GM12878 (cell line): ENCODE measurements around the gene CELF3. TPM values are rescaled to one million over a fixed set of nuclear protein-coding genes. Genes with fewer than 3 reads are reported as not detected.
"Not testable (repeated sequence)": the region's sequence is repeated elsewhere in the genome, so short reads cannot be mapped to it uniquely, and the experiment has no call there.

Source experiments
- ATAC-seq: fragments of 200-7000 bp; cut with Tn5 transposase; 3 replicates; pipeline ENCODE4 v1.9.1; 2020; ENCODE audit warnings: mild to moderate bottlenecking, moderate library complexity
- BruUV-seq: library from RNA; stranded (reverse); fragments of 400-500 nt; replicated peaks from 2 replicates; lab custom pipeline; 2021; lab: Mats Ljungman, UMichigan
- CTCF ChIA-PET: fragments of 300-600 bp; sonication (Branson Sonifier 250); formaldehyde crosslinking; extraction: SDS; loops from one replicate; lab custom pipeline; 2021; ENCODE audit warnings: inconsistent platforms; lab: Yijun Ruan, JAX
- POLR2A ChIA-PET: fragments of 350-600 bp; formaldehyde crosslinking; extraction: SDS; loops from one replicate; lab custom pipeline; 2021; ENCODE audit warnings: inconsistent platforms; lab: Charles Lee
- RAD21 ChIA-PET: fragments of 300-600 bp; sonication (Branson Sonifier 250); formaldehyde crosslinking; loops from one replicate; lab custom pipeline; 2023; ENCODE audit warnings: antibody characterized with exemption; ENCODE audit not compliant: unreplicated experiment; lab: Charles Lee
- SMC1A ChIA-PET: fragments of 300-600 bp; sonication (Branson Sonifier 250); formaldehyde crosslinking; loops from one replicate; lab custom pipeline; 2023; ENCODE audit not compliant: unreplicated experiment, uncharacterized antibody; lab: Charles Lee
- DNase-seq: peaks from one replicate; pipeline ENCODE4 v3.0.0-alpha.2; 2011; ENCODE audit warnings: low read depth, low spot score
- FAIRE-seq: peaks from 3 replicates; lab custom pipeline; 2011; peaks lifted over from hg19 to GRCh38; lab: Jason Lieb, UNC
- H2AFZ ChIP-seq: 2 replicates; pipeline ENCODE4 v1.6.0; 2011; ENCODE audit warnings: low read depth, low read length, control low read depth; ENCODE audit not compliant: control insufficient read depth
- H3K27ac ChIP-seq: 2 replicates; pipeline ENCODE4 v1.5.1; 2011; ENCODE audit warnings: control low read depth; ENCODE audit not compliant: control insufficient read depth, insufficient read depth
- H3K27me3 ChIP-seq, 2 experiments: replicated peaks in 1 of 2; 2 replicates each; pipeline versions ENCODE4 v1.6.0 to v1.6.1; 2011; ENCODE audit warnings: low read length in 1 of 2; ENCODE audit not compliant: control insufficient read depth in 2 of 2, insufficient read depth in 2 of 2
- H3K36me3 ChIP-seq, 2 experiments: 2 replicates each; pipeline ENCODE4 v1.5.1; 2011; ENCODE audit warnings: low read length in 1 of 2; ENCODE audit not compliant: control insufficient read depth in 2 of 2, insufficient read depth in 2 of 2
- H3K4me1 ChIP-seq: 2 replicates; pipeline ENCODE4 v1.6.1; 2011; ENCODE audit warnings: mild to moderate bottlenecking, low read length, moderate library complexity, mixed read lengths; ENCODE audit not compliant: control insufficient read depth, insufficient read depth
- H3K4me2 ChIP-seq: 2 replicates; pipeline ENCODE4 v1.6.0; 2011; ENCODE audit warnings: control low read depth; ENCODE audit not compliant: control insufficient read depth, insufficient read depth
- H3K4me3 ChIP-seq: fragments of 200-600 bp; sonication (generic); 2 replicates; pipeline ENCODE4 v1.5.1; 2016
- H3K79me2 ChIP-seq: 2 replicates; pipeline ENCODE4 v1.6.0; 2011; ENCODE audit warnings: low read length; ENCODE audit not compliant: control insufficient read depth, insufficient read depth
- H3K9ac ChIP-seq: 2 replicates; pipeline ENCODE4 v1.8.0; 2011; ENCODE audit warnings: low read length, control low read depth, mixed read lengths; ENCODE audit not compliant: control insufficient read depth, insufficient read depth
- H3K9me3 ChIP-seq: replicated peaks from 3 replicates; pipeline ENCODE4 v1.5.1; 2011; ENCODE audit warnings: mild to moderate bottlenecking, low read length; ENCODE audit not compliant: control insufficient read depth, insufficient read depth
- H4K20me1 ChIP-seq: 2 replicates; pipeline ENCODE4 v1.6.0; 2011; ENCODE audit not compliant: control insufficient read depth, insufficient read depth
- CEBPB ChIP-seq, 2 experiments: fragments of 150-350 bp in 1 of 2; IDR thresholded peaks; 2 replicates each; pipeline ENCODE4 v1.6.1; 2012 to 2014; ENCODE audit warnings: low read depth in 2 of 2, low read length in 2 of 2, borderline replicate concordance in 1 of 2, inconsistent platforms in 1 of 2
- CREB1 ChIP-seq: IDR thresholded peaks from 2 replicates; pipeline ENCODE4 v1.6.1; 2012; ENCODE audit warnings: low read depth, mild to moderate bottlenecking, inconsistent platforms
- ELK1 ChIP-seq: IDR thresholded peaks from 2 replicates; pipeline ENCODE4 v1.6.1; 2012; ENCODE audit warnings: low read depth, low read length, improper control_type of control experiment
- IKZF1 ChIP-seq: fragments of 450-650 bp; conservative IDR thresholded peaks from 2 replicates; pipeline ENCODE4 v1.6.1; 2017; ENCODE audit warnings: antibody characterized with exemption, mild to moderate bottlenecking
- MTA2 ChIP-seq: fragments of 450-650 bp; IDR thresholded peaks from 2 replicates; pipeline ENCODE4 v1.6.1; 2016; ENCODE audit warnings: low read depth, mild to moderate bottlenecking, moderate library complexity
- NFIC ChIP-seq: IDR thresholded peaks from 2 replicates; pipeline ENCODE4 v1.6.1; 2012; ENCODE audit warnings: low read depth, mild to moderate bottlenecking, inconsistent platforms, low read length, moderate library complexity
- PRDM15 ChIP-seq: fragments of 450-650 bp; formaldehyde crosslinking; IDR thresholded peaks from 2 replicates; pipeline ENCODE4 v1.4.0; 2020; ENCODE audit warnings: mild to moderate bottlenecking, moderate library complexity
- RB1 ChIP-seq: fragments of 450-650 bp; formaldehyde crosslinking; IDR thresholded peaks from 2 replicates; pipeline ENCODE4 v1.6.1; 2017; ENCODE audit warnings: mild to moderate bottlenecking, borderline replicate concordance
- RFX5 ChIP-seq: IDR thresholded peaks from 2 replicates; pipeline ENCODE4 v1.6.1; 2011; ENCODE audit warnings: low read depth, low read length, improper control_type of control experiment
- TCF7 ChIP-seq: IDR thresholded peaks from 2 replicates; pipeline ENCODE4 v1.6.1; 2014; ENCODE audit warnings: antibody characterized with exemption, borderline replicate concordance
- WGBS: methylation state at CpG from one replicate; pipeline ENCODE4 v1.1.6; 2016; ENCODE audit warnings: low lambda C conversion rate; ENCODE audit not compliant: insufficient replicate concordance, insufficient coverage; ENCODE audit errors: missing lambda C conversion rate; 5-methylcytosine and 5-hydroxymethylcytosine counted together
- in situ Hi-C: fragments of 300-500 bp; cut with MboI; formaldehyde crosslinking; loops from 9 replicates; pipeline ENCODE4 v1.14.3; 2018; ENCODE audit warnings: mixed read lengths
- intact Hi-C: fragments of 100-400 bp; cut with micrococcal nuclease; formaldehyde crosslinking; loops from one replicate; pipeline ENCODE4 v1.14.2; 2022; ENCODE audit not compliant: unreplicated experiment
- polyA plus RNA-seq, 11 experiments: library from polyadenylated mRNA; depleted of rRNA in 4 of 11; unstranded in 6 of 11; stranded (reverse) in 5 of 11; fragments of >200 nt; fragmentation: Nextera tagmentation in 4 of 11; fragmentation: Illumina TruSeq in 1 of 11; extraction: Ambion mirVana in 4 of 11; extraction: Trizol in 1 of 11; gene quantifications; 1 replicate in 1 of 11; 2 replicates in 10 of 11; pipeline versions ENCODE4 v1.2.1 to v1.2.3, GENCODE V29; 2011 to 2016; ENCODE audit warnings: inconsistent platforms in 2 of 11, missing spikeins in 2 of 11, low read depth in 1 of 11
- total RNA-seq, 4 experiments: library from RNA; depleted of rRNA in 3 of 4; stranded (reverse); fragments of >200 nt in 3 of 4; fragmentation: Illumina TruSeq in 1 of 4; extraction: Trizol in 1 of 4; gene quantifications; 2 replicates each; pipeline versions ENCODE4 v1.2.1 to v1.2.3, GENCODE V29; 2013 to 2021

CELF3 gene
- total and polyA plus RNA-seq, 10 of the 15 experiments (the other 5 are each of a cell fraction or from before 2014, with no cell fraction given) = 0.09 TPM; not detected in 9

- FAIRE-seq (no peak), DNase-seq (no peak), ATAC-seq (no peak)
- H3K27ac ChIP-seq = no peak overlapping the region
- ChIA-PET SMC1A (interaction anchor here (1.1 kb wide), 1 partner anchor 143 kb away, joined by 3 read pairs; no protein-coding TSS in a partner anchor), RAD21 (no interaction called here), CTCF (interaction anchor here (2.5 kb wide), 1 partner anchor 144 kb away, joined by 7 read pairs; no protein-coding TSS in a partner anchor), POLR2A (no interaction called here)
- H4K20me1 ChIP-seq = no peaks in the 10 kb centered on the region
- no peak overlapping the region for H3K4me3 ChIP-seq
- no peaks in the 10 kb centered on the region for H3K79me2 ChIP-seq
- H3K9me3 ChIP-seq = peaks cover 7% of the 10 kb centered on the region; the same call in 1 of the 3 replicates
- in situ Hi-C loops = loop anchor here (5.0 kb wide), 1 partner anchor 50 kb away; no protein-coding TSS in a partner anchor
- H2AFZ ChIP-seq = no peak overlapping the region
- intact Hi-C loops = no loop called here
- no TSS peak for BruUV-seq
- no peaks in the 10 kb centered on the region for H3K36me3 ChIP-seq
- WGBS = 0% methylated on average over 2 of the region's 2 CpGs
- no peaks in the 10 kb centered on the region for H3K4me1 ChIP-seq
- TF ChIP-seq MTA2 = no peak
- TF ChIP-seq CREB1 = no peak
- no peak for TF ChIP-seq PRDM15 (CRISPR knock-in tag)
- no peak for TF ChIP-seq IKZF1
- TF ChIP-seq ELK1 = no peak
- TF ChIP-seq RFX5 = no peak
- no peak for TF ChIP-seq NFIC
- TF ChIP-seq RB1 = no peak
- TF ChIP-seq TCF7 = no peak
- no peak for TF ChIP-seq CEBPB (IDR thresholded peaks at IDR 0.05; ENCODE audit: borderline replicate concordance in 1 of 2, low read depth in 2 of 2, low read length in 2 of 2)
- no peak overlapping the region for H3K4me2 ChIP-seq
- H3K9ac ChIP-seq = no peak overlapping the region
- H3K27me3 ChIP-seq = no peaks in the 10 kb centered on the region
Observed at GRCh38 chr1:151737026-151737425, 20.4 kb upstream of the CELF3 start.

GRCh38 chr1:151733995-151734394 is 17.4 kb upstream of the CELF3 start:
- in situ Hi-C loops = loop anchor here (5.0 kb wide), 1 partner anchor 137 kb away; no protein-coding TSS in a partner anchor
- H3K4me1 ChIP-seq, BruUV-seq, H3K27me3 ChIP-seq, ATAC-seq, H3K9me3 ChIP-seq, H2AFZ ChIP-seq, H3K9ac ChIP-seq, H3K4me2 ChIP-seq, H3K4me3 ChIP-seq, H4K20me1 ChIP-seq, POLR2A ChIA-PET, H3K79me2 ChIP-seq, DNase-seq, H3K36me3 ChIP-seq, H3K27ac ChIP-seq, FAIRE-seq: not testable (repeated sequence)
- WGBS = 25% methylated on average over 9 of the region's 9 CpGs
- CTCF ChIA-PET = interaction anchor here (0.9 to 2.5 kb wide), 21 partner anchors 13 to 503 kb away, joined by 3 to 18 read pairs (median 5); partner anchors contain the start of genes MRPL9, RIIAD1 and TDRKH
- RAD21 ChIA-PET = interaction anchor here (1.2 to 2.2 kb wide), 8 partner anchors 29 to 290 kb away, joined by 3 to 12 read pairs (median 4); partner anchors contain the start of gene MRPL9
- intact Hi-C loops = loop anchor here (2.0 kb wide), 3 partner anchors 41 to 289 kb away; no protein-coding TSS in a partner anchor
- SMC1A ChIA-PET = interaction anchor here (0.9 to 2.1 kb wide), 12 partner anchors 19 to 634 kb away, joined by 3 to 15 read pairs (median 4); no protein-coding TSS in a partner anchor
